Inferior parietal cortex (tissue), 1 donor: Measurements from ENCODE around the gene SLC52A3.
"Not testable (repeated sequence)": the region's sequence is repeated elsewhere in the genome, so short reads cannot be mapped to it uniquely, and the experiment has no call there.

ENCODE experiments used
- DNase-seq: peaks from one replicate; pipeline ENCODE4 v3.0.0-alpha.2; 2016; ENCODE audit errors: extremely low spot score

Gene SLC52A3

DNA sequence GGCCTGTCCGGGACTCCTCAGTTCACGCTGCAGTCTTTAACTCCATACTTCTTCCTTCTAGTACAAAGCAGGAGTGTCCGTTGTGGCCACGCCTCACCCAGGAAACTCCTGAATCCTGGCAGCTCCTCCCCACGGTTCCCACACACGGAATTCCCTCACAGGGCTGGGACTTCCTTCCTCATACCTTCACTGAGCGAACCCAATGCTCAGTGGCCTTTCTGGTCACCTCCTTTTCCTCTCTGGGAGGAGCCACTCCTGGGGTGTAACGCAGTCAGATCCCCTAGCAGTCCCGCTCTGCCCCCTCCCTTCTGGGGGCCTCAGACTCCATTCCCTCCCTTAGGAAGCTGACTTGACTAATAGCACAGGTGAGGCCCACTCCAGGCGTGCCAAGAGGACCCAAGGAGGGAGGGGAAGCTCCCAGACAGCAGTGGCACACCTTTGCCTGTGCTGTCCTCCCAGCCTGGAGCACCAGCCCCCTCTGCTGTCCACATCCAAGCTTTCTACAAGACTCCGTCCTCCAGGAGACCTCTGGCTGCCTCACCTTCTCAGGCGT is at the start of gene SLC52A3:
Gene SLC52A3 (minus strand): TSS at position 75 of the 553 bp plus-strand sequence. CDS start 2,726 bp downstream, outside the sequence.
- no peak for DNase-seq

DNA sequence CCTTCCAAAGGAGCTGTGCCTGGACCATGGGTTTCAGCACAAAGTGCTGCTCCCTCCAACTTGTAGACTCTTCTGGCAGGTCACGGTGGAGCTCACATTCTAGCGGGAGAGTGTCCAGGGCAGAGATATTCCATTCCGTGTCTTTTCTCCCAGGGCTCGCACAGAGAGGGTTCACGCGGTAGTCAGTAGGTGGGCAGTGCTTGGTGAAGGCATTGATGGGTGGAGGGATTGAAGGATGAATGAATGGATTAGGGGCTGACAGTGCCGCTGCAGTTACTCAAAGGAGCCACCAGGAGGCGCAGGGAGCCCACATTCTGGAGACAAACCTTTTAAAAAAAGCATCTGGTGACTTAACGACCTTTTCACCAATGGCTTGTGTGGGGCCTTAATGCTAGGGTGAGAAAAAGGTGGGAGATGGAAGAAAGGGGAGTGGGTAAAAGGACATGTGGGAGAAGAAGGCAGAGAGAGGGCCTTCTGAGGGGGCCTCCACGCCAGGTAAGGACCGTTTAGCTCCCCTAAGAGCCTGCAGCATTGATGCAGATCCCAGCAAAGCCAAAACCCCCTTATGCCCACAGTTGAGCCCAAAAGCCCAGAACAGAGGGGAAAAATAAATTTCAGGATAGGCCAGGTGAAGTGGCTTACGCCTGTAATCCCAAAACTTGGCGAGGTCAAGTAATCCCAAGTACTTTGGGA is 47.8 kb upstream of the SLC52A3 start:
- DNase-seq = peak; percentile 80

DNA sequence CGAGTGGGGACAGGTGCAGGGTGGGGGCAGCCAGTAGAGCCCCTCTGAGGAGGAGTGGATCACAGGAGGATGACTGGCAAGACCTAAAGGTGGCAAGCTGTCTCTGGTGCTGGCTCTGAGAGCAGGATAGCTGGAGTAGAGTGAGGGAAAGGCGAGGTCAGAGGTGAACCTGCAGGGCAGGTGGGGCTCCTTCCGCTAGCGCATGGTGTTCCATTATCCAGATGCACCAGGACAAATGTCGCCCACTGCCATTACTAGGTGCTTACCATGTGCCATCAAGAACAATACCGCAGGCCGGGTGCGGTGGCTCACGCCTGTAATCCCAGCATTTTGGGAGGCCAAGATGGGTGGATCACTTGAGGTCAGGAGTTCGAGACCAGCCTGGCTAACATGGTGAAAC is 46.9 kb upstream of the SLC52A3 start:
- DNase-seq = no peak

DNA sequence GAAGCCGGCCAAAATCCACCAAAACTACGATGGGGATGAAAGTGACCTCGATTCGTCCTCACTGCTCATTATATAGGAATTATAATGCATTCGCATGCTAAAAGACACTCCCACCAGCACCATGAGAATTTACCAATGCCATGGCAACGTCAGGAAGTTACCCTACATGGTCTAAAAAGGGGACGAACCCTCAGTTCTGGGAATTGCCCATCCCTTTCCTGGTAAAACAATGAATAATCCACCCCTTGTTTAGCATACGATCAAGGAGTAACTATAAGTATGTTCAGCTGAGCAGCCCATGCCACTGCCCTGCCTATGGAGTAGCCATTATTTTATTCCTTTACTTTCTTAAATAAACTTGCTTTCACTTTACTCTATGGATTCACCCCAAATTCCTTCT is 45.1 kb upstream of the SLC52A3 start:
- no peak for DNase-seq

DNA sequence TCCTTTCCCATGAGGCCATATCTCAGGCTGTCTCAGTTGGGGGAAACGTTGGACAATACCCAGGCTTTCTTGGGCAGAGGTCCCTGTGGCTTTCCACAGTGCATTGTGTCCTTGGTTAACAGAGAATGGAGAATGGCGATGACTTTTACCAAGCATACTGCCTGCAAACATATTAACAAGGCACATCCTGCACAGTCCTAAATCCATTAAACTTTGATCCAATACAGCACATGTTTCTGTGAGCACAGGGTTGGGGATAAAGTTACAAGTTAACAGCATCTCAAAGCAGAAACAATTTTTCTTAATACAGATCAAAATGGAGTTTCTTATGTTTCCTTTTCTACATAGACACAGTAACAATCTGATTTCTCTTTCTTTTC is 44.1 kb upstream of the SLC52A3 start:
- DNase-seq = not testable (repeated sequence)

DNA sequence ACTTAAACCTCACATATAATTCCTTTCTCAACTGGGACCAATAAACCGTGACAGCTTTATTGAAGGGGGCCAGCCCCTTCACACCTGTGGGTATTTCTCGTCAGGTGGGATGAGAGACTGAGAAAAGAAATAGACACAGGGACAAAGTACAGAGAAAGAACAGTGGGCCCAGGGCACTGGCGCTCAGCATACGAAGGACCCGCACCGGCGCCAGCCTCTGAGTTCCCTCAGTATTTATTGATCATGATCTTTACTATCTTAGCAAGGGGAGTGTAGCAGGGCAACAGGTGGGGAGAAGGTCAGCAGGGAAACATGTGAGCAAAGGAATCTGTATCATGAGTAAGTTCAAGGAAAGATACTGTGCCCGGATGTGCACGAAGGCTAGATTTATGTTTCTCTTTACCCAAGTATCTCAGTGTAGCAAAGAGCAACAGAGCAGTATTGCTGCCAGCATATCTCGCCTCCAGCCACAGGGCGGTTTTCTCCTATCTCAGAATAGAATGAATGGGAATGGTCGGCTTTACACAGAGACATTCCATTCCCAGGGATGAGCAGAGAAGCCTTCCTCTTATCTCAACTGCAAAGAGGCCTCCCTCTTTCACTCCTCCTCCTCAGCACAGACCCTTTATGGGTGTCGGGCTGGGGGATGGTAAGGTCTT is 43.6 kb upstream of the SLC52A3 start:
- DNase-seq = not testable (repeated sequence)

DNA sequence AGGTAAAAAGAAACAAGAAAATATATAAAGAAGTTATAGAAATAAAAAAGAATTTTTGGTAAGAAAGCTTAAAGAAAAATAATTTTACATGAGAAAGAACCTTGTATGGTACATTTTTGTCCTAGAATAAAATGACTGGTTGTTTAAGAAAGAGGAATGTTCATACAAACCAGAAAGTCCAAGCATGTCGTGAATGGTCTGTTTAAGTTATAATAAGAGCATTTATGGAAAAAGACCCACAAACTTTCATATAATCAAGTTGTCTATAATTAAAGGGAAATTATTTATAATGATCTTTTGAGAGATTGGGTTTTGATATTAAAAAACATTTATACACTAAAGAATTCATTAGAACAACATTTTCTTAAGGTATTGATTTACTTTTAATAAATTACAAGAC is 37.4 kb upstream of the SLC52A3 start:
- no peak for DNase-seq

DNA sequence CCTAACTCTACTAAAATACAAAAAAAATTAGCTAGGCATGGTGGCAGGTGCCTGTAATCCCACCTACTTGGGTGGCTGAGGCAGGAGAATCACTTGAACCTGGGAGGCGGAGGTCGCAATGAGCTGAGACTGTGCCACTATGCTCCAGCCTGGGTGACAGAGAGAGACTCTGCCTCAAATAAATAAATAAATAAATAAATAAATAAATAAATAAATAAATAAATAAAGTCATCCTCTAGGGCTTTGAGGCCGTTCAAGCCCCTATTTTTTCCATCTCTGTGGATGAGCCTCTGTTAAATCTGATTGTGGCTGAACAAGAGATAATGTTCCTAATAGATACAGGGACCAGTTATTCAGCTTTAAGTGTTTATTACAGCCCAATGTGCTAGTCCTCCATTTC is 33.4 kb upstream of the SLC52A3 start:
- no peak for DNase-seq

DNA sequence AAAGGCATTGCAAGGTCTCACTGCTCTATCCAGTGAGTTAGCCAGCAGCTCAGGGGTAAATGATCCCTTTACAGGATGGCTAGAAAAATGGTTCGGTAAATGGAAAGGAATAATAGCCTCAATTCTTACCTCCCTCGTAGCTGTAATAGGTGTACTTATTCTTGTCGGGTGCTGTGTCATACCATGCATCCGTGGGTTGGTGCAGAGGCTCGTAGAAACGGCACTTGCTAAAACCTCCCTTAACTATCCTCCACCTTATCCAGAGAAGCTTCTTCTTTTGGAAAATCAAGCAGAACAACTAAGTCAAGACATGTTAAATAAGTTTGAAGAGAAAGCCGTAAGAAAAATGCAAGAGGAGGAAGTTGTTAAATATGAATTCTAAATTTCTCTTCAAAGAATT is 31.7 kb upstream of the SLC52A3 start:
- DNase-seq = not testable (repeated sequence)

DNA sequence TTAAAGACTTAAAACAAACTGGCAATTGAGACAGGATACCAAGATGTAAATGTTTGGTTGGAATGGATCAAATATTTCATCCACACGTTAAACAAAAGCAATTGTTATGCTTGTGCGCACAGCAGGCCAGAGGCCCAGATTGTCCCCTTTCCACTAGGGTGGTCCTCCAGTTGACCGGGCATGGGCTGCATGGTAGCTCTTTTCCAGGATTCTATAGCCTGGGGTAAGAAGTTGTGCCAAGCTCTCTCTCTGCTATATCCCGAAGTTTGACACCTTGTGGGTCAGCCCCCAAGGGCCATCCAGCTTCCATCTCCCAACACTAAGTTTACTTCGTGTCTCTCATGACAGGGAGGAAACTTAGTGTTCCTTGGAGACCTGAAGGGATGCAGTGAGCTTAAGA is 30.4 kb upstream of the SLC52A3 start:
- DNase-seq = not testable (repeated sequence)

DNA sequence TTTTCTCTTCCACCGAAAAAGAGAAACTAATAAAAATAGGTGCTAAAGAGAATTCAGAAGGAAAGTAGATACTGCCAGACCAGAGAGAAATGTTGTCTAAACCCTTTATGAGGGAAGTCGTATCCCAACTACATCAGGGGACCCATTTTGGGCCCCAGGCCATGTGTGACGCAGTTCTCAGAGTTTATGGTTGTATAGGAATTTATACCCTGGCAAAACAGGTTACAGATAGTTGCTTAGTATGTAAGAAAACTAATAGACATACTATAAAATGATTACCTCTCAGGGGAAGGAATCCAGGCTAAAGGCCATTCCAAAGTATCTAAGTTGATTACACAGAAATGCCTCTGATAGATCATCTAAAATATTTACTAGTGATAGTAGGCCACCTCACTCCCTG is 28.6 kb upstream of the SLC52A3 start:
- DNase-seq = no peak

DNA sequence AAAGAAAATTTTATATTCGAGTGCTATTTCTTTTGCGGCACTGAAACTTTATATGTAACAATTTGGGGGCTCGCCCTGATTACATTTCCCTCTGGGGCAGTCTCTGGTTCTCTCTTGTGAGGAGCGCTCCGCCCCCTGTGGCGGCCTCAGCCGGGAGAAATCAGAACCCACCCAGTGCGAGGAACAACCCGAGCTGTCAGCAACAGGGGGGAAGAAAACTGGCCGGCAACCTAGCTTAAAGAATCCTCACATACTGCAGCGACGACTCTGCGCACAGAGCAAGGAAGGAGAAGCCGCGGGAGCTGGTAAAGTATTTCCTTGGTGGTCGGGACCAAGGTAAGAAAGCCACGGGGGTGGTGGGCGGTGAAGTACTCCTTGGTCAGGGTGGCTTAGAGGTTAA is 23.9 kb upstream of the SLC52A3 start:
- DNase-seq = no peak

DNA sequence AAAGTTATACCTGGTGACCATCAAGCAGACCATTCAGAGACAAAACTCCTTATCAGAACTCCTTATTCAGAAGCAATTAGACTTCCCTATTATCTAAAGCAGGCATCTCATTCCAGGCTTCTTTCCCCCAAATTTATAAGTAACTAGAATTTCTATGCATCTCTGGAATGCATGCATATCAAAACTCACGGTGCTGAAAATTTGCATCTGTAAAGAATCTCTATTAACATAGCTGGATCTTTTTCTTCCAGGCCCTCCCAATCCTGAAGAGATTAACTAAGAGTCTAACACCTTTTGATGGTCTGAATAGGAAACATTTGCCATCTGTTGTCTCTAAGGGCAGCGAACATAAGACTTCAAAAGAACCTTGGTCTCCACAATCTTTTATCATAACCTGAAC is 22.8 kb upstream of the SLC52A3 start:
- no peak for DNase-seq

DNA sequence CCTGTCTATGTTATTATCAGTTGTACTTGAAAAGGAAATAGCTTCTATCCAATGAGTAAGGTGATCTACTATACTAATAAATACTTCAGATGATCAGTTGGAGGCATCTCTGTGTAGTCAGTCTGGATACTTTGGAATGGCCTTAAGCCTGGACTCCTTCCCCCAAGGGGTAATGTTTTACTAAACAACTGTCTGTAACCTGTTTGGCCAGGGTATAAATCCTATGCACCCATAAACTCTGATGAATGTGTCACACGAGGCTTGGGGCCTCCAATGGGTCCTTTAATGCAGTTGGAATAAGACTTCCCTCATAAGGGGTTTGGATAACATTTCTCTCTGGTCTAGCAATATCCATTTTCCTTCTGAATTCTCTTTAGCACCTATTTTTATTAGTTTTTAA is 19.5 kb upstream of the SLC52A3 start:
- DNase-seq = no peak

DNA sequence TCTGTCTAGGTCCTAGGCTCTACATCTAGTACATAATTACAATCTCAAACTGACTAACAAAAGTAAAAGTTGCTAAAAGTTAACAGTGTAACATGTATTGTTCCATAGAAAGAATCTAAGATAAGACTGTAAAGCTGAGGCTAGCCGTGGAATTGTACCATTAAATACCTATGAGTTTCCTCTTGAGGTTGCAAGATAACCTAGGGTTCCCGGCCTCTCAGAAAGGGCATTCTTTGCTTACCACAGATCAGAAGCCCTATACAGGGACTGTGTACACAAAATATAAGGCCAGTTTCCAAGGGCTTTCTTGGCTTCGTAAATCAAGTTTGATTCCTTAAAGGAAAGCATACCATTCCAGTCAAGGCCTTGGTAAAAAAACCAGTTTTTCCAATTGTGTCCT is 11.5 kb upstream of the SLC52A3 start:
- DNase-seq = no peak

DNA sequence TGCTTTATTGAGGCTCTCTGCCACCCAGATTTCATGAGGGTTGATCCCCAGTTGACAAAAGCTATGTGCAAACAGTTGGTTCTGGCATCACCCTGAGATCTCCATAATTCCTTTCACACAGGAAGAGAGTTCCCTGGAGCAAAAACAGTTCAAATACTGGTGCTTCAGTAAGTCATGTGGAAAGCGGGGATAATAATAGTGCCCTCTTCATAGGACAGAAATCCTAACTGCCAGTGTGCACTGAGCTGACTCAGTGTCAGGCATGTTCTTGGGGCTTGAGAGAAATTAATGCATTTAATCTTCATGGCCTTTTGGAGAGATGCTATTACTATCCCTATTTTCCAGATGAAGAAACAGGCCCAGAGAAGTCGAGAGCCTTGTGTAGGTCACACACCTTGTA is 7.9 kb upstream of the SLC52A3 start:
- DNase-seq = no peak

DNA sequence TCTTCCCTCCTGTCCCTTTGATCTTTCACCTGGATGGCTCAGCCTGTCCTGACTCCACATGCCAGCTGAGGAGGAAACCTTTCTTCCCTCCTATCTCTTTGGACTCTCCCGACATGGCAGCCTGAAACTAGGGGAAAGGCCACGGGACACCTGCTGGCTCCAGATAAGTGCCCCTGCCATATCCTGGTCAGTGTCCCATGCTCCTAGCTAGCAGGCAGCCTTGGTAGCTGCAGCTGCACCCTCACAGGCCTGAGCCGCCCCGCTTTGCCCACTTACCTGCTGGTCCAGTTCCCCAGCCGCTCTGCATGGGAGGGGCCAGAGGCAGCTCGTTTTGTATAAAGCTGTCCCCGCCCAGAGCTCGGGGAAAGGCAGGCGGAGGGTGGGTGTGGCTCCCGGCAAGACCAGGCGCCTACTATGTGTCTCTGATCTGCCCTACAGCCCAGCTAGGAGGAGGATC is 7.4 kb upstream of the SLC52A3 start:
- DNase-seq = no peak

DNA sequence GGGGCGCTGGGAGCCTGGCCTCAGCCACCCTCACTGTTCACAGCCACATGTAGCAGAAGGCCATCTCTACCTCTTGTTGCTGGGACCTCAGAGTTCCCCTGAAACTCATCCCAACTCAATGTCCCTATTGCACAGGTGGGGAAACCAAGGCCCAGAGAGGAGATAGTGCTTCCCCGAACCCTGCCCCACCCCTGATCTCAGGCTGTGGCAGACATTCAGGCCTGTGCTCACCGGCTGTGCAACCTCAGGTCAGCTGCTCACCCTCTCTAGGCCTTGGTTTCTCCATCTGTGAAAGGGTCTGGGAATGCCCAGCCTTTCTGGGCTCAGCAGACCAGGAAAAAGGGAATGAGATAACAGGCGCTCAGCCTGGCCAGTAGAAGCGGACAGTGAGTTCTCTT is 6.4 kb upstream of the SLC52A3 start:
- no peak for DNase-seq

DNA sequence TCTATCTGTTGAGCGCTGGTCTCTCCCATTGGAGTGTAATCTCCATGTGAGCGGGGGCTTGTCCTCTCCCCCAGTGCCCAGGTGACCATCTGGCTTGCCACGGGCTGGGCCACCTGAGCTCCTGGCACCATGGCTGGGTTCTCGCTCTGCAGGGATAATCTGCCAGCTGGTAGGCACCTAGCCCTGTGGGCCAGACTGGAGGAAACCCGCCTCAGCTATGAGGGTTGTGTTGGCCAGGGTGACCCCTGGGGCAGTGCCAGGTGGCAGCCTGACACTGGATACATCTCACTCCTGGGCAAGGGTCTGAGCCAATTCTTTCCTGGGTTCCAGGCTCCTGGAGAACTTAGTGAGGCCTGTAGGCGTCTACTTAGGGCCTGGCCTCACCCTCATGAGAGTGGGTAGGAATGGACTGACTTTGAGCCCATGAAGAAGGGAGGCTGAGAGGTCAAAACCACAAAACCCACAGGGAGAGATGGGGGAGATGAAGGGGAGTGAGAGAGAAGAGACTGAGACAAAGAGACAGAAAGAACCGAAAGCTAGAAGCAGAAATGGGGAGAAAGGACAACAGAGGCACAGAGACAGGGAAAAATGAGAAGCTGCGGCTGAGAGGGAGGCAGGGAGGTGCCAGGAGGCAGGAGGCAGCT is 5.8 kb upstream of the SLC52A3 start:
- DNase-seq = no peak

DNA sequence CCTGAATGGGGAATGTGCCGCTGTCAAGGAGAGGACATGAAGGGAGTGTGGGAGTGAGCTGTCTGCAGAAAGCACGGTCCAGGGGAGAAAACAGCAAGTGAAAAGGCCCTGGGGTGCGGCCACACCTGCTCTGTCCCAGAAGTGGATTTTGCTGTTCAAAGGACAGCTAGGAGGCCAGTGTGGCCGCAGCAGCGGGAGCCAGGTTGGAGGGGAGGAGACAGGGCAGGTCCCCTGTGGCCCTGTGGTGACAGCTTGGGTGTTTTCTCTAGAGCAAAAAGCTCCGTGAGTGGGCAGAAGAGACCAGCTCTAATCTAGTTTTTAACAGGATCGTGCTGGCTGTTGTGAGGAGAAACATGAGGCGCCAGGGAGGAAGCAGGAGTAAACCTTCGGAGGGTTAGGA is 4.5 kb upstream of the SLC52A3 start:
- DNase-seq = no peak

DNA sequence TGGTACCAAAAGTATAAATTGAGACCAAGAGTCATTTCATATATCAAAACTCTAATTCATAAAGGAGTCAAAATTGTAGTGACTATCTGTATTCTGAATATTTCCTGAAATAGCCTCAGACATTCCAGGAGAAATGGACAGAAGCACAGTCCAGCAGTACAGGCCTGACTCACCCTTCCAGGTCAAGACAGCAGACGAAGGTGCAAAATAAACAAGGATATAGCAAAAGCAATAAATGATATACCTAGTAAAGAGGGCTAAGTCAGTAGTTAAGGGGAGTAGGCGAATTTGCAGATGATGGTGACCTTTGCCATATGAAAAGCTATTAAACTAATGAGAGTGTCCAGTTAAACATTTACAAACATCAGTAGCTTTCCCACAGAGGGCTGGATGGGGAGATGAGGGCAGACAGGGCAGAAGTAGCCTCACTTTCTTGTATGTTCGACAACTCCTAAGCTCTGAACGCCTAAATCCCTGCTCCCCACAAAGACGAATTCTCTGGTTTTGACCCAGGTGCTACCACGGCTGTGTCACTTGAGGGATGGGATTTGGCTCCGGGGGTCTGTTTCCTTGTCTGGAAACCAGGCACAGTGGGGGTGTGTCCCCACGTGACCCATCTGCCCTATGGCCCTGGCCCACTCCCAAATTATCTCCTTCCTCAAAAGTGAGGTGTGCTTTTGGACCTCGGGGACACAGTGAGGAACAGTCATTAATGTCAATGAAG is 3.6 kb upstream of the SLC52A3 start:
- no peak for DNase-seq

DNA sequence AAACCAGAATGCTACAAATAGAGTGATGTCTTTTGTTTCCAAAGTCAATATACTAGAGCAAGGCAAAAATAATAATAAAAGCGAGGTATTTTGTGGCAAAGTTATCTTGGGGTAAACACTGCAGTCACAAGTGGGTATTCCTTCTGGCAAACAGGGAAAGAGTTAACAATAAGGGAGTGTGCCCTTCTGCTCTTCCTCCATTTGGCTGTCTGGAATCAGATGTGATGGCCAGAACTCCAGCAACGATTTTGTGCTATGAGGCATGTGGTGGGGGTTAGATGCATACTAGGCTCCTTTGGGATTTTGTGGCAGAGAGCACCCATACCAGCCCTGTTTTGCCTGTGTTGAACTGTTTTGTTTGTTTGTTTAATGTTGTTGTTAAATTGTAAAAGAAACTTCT is 2.4 kb upstream of the SLC52A3 start:
- DNase-seq = no peak
